ENCODE measurements around the gene GGT1. TPM values are rescaled to one million over a fixed set of nuclear protein-coding genes. Genes with fewer than 3 reads are reported as not detected.
"Not testable (repeated sequence)": the region's sequence is repeated elsewhere in the genome, so short reads cannot be mapped to it uniquely, and the experiment has no call there.

Gene GGT1
- polyA plus RNA-seq, 2 donors = 1.5 to 3.9 TPM

GRCh38 chr22:24607429-24607983 is 4.5 kb downstream of the GGT1 start:
- not testable (repeated sequence) for H3K4me1 ChIP-seq (ENCODE audit: control insufficient read depth in 2 of 2, insufficient read depth in 2 of 2, low read length in 1 of 2); H3K36me3 ChIP-seq (ENCODE audit: control insufficient read depth in 2 of 2, insufficient read depth in 2 of 2, low read length in 1 of 2); H3K9me3 ChIP-seq (ENCODE audit: control insufficient read depth in 2 of 2, insufficient read depth in 1 of 2, low read depth in 1 of 2, low read length in 1 of 2); H3K27me3 ChIP-seq (ENCODE audit: control insufficient read depth in 1 of 2, insufficient read depth in 2 of 2, low read length in 2 of 2); H3K27ac ChIP-seq (ENCODE audit: low read depth in 2 of 2, low read length in 1 of 2); H3K4me3 ChIP-seq (ENCODE audit: low read depth in 1 of 2, low read length in 2 of 2)
- 50 to 59% methylated on average over 18 of the region's 18 CpGs for WGBS, 2 donors

- not testable (repeated sequence) for H3K27me3 ChIP-seq (ENCODE audit: control insufficient read depth in 1 of 2, insufficient read depth in 2 of 2, low read length in 2 of 2); H3K4me1 ChIP-seq (ENCODE audit: control insufficient read depth in 2 of 2, insufficient read depth in 2 of 2, low read length in 1 of 2); H3K9me3 ChIP-seq (ENCODE audit: control insufficient read depth in 2 of 2, insufficient read depth in 1 of 2, low read depth in 1 of 2, low read length in 1 of 2); H3K4me3 ChIP-seq (ENCODE audit: low read depth in 1 of 2, low read length in 2 of 2); H3K27ac ChIP-seq (ENCODE audit: low read depth in 2 of 2, low read length in 1 of 2); H3K36me3 ChIP-seq (ENCODE audit: control insufficient read depth in 2 of 2, insufficient read depth in 2 of 2, low read length in 1 of 2)
- WGBS, 2 donors = 87 to 89% methylated on average over 5 to 6 of the region's 6 CpGs
These were observed 5.3 kb downstream of the GGT1 start for GRCh38 chr22:24608327-24608726.

- H3K4me1 ChIP-seq (ENCODE audit: control insufficient read depth in 2 of 2, insufficient read depth in 2 of 2, low read length in 1 of 2); H3K27me3 ChIP-seq (ENCODE audit: control insufficient read depth in 1 of 2, insufficient read depth in 2 of 2, low read length in 2 of 2); H3K9me3 ChIP-seq (ENCODE audit: control insufficient read depth in 2 of 2, insufficient read depth in 1 of 2, low read depth in 1 of 2, low read length in 1 of 2); H3K27ac ChIP-seq (ENCODE audit: low read depth in 2 of 2, low read length in 1 of 2); H3K36me3 ChIP-seq (ENCODE audit: control insufficient read depth in 2 of 2, insufficient read depth in 2 of 2, low read length in 1 of 2); H3K4me3 ChIP-seq (ENCODE audit: low read depth in 1 of 2, low read length in 2 of 2): not testable (repeated sequence)
- WGBS, 2 donors = 80 to 100% methylated on average over 2 to 3 of the region's 3 CpGs
These were observed 6.9 kb downstream of the GGT1 start for GRCh38 chr22:24609888-24610287.

- not testable (repeated sequence) for H3K4me3 ChIP-seq (ENCODE audit: low read depth in 1 of 2, low read length in 2 of 2); H3K4me1 ChIP-seq (ENCODE audit: control insufficient read depth in 2 of 2, insufficient read depth in 2 of 2, low read length in 1 of 2); H3K36me3 ChIP-seq (ENCODE audit: control insufficient read depth in 2 of 2, insufficient read depth in 2 of 2, low read length in 1 of 2); H3K27me3 ChIP-seq (ENCODE audit: control insufficient read depth in 1 of 2, insufficient read depth in 2 of 2, low read length in 2 of 2); H3K9me3 ChIP-seq (ENCODE audit: control insufficient read depth in 2 of 2, insufficient read depth in 1 of 2, low read depth in 1 of 2, low read length in 1 of 2); H3K27ac ChIP-seq (ENCODE audit: low read depth in 2 of 2, low read length in 1 of 2)
- 80 to 88% methylated on average over 13 to 15 of the region's 15 CpGs for WGBS, 2 donors
These were observed 11.8 kb downstream of the GGT1 start for GRCh38 chr22:24614794-24615193.

- not testable (repeated sequence) for H3K36me3 ChIP-seq (ENCODE audit: control insufficient read depth in 2 of 2, insufficient read depth in 2 of 2, low read length in 1 of 2); H3K27me3 ChIP-seq (ENCODE audit: control insufficient read depth in 1 of 2, insufficient read depth in 2 of 2, low read length in 2 of 2); H3K27ac ChIP-seq (ENCODE audit: low read depth in 2 of 2, low read length in 1 of 2); H3K4me1 ChIP-seq (ENCODE audit: control insufficient read depth in 2 of 2, insufficient read depth in 2 of 2, low read length in 1 of 2); H3K4me3 ChIP-seq (ENCODE audit: low read depth in 1 of 2, low read length in 2 of 2); H3K9me3 ChIP-seq (ENCODE audit: control insufficient read depth in 2 of 2, insufficient read depth in 1 of 2, low read depth in 1 of 2, low read length in 1 of 2)
- 66 to 68% methylated on average over 4 of the region's 5 CpGs for WGBS, 2 donors
These were observed 18.3 kb downstream of the GGT1 start for GRCh38 chr22:24621244-24621643.

- WGBS, 2 donors = 67 to 72% methylated on average over 2 of the region's 2 CpGs
- not testable (repeated sequence) for H3K4me1 ChIP-seq (ENCODE audit: control insufficient read depth in 2 of 2, insufficient read depth in 2 of 2, low read length in 1 of 2)
These were observed 19.6 kb downstream of the GGT1 start for GRCh38 chr22:24622596-24622995.

GRCh38 chr22:24627911-24628310 is 24.9 kb downstream of the GGT1 start:
- not testable (repeated sequence) for H3K9me3 ChIP-seq (ENCODE audit: control insufficient read depth in 2 of 2, insufficient read depth in 1 of 2, low read depth in 1 of 2, low read length in 1 of 2); H3K4me1 ChIP-seq (ENCODE audit: control insufficient read depth in 2 of 2, insufficient read depth in 2 of 2, low read length in 1 of 2); H3K4me3 ChIP-seq (ENCODE audit: low read depth in 1 of 2, low read length in 2 of 2); H3K36me3 ChIP-seq (ENCODE audit: control insufficient read depth in 2 of 2, insufficient read depth in 2 of 2, low read length in 1 of 2); H3K27ac ChIP-seq (ENCODE audit: low read depth in 2 of 2, low read length in 1 of 2); H3K27me3 ChIP-seq (ENCODE audit: control insufficient read depth in 1 of 2, insufficient read depth in 2 of 2, low read length in 2 of 2)
- WGBS, 2 donors = 89 to 95% methylated on average over 11 of the region's 16 CpGs

More at GRCh38 chr22:24622596-24622995, 19.6 kb downstream of the GGT1 start:
- not testable (repeated sequence) for H3K4me3 ChIP-seq (ENCODE audit: low read depth in 1 of 2, low read length in 2 of 2); H3K9me3 ChIP-seq (ENCODE audit: control insufficient read depth in 2 of 2, insufficient read depth in 1 of 2, low read depth in 1 of 2, low read length in 1 of 2); H3K27me3 ChIP-seq (ENCODE audit: control insufficient read depth in 1 of 2, insufficient read depth in 2 of 2, low read length in 2 of 2); H3K36me3 ChIP-seq (ENCODE audit: control insufficient read depth in 2 of 2, insufficient read depth in 2 of 2, low read length in 1 of 2); H3K27ac ChIP-seq (ENCODE audit: low read depth in 2 of 2, low read length in 1 of 2)

- H3K4me1 ChIP-seq (ENCODE audit: control insufficient read depth in 2 of 2, insufficient read depth in 2 of 2, low read length in 1 of 2); H3K4me3 ChIP-seq (ENCODE audit: low read depth in 1 of 2, low read length in 2 of 2); H3K9me3 ChIP-seq (ENCODE audit: control insufficient read depth in 2 of 2, insufficient read depth in 1 of 2, low read depth in 1 of 2, low read length in 1 of 2); H3K27ac ChIP-seq (ENCODE audit: low read depth in 2 of 2, low read length in 1 of 2); H3K36me3 ChIP-seq (ENCODE audit: control insufficient read depth in 2 of 2, insufficient read depth in 2 of 2, low read length in 1 of 2); H3K27me3 ChIP-seq (ENCODE audit: control insufficient read depth in 1 of 2, insufficient read depth in 2 of 2, low read length in 2 of 2): not testable (repeated sequence)
- 43 to 54% methylated on average over 7 to 9 of the region's 11 CpGs for WGBS, 2 donors
These were observed 26.1 kb downstream of the GGT1 start for GRCh38 chr22:24629069-24629468.

GRCh38 chr22:24630812-24631427 is 27.9 kb downstream of the GGT1 start:
- H3K9me3 ChIP-seq (ENCODE audit: control insufficient read depth in 2 of 2, insufficient read depth in 1 of 2, low read depth in 1 of 2, low read length in 1 of 2); H3K27ac ChIP-seq (ENCODE audit: low read depth in 2 of 2, low read length in 1 of 2); H3K4me3 ChIP-seq (ENCODE audit: low read depth in 1 of 2, low read length in 2 of 2); H3K36me3 ChIP-seq (ENCODE audit: control insufficient read depth in 2 of 2, insufficient read depth in 2 of 2, low read length in 1 of 2); H3K27me3 ChIP-seq (ENCODE audit: control insufficient read depth in 1 of 2, insufficient read depth in 2 of 2, low read length in 2 of 2); H3K4me1 ChIP-seq (ENCODE audit: control insufficient read depth in 2 of 2, insufficient read depth in 2 of 2, low read length in 1 of 2): not testable (repeated sequence)
- WGBS, 2 donors = 54 to 62% methylated on average over 7 of the region's 7 CpGs

GRCh38 chr22:24631430-24632122 is 28.6 kb downstream of the GGT1 start:
- not testable (repeated sequence) for H3K27ac ChIP-seq (ENCODE audit: low read depth in 2 of 2, low read length in 1 of 2); H3K27me3 ChIP-seq (ENCODE audit: control insufficient read depth in 1 of 2, insufficient read depth in 2 of 2, low read length in 2 of 2); H3K4me1 ChIP-seq (ENCODE audit: control insufficient read depth in 2 of 2, insufficient read depth in 2 of 2, low read length in 1 of 2); H3K36me3 ChIP-seq (ENCODE audit: control insufficient read depth in 2 of 2, insufficient read depth in 2 of 2, low read length in 1 of 2); H3K4me3 ChIP-seq (ENCODE audit: low read depth in 1 of 2, low read length in 2 of 2); H3K9me3 ChIP-seq (ENCODE audit: control insufficient read depth in 2 of 2, insufficient read depth in 1 of 2, low read depth in 1 of 2, low read length in 1 of 2)
- WGBS, 2 donors = 67 to 68% methylated on average over 15 to 16 of the region's 16 CpGs

Measured in esophagus (tissue), 2 donors.